Testis (tissue), 2 donors: ENCODE results near the gene PRR15L.

Experiments
- POLR2A ChIP-seq: fragments of 450-650 bp; IDR thresholded peaks from one replicate; pipeline ENCODE4 v1.6.1; 2017; ENCODE audit warnings: antibody characterized with exemption, mild to moderate bottlenecking, moderate library complexity
- TF ChIP-seq, protein P1 (sequence below), 3 experiments: fragments of 450-650 bp in 2 of 3; fragments of 200-600 bp in 1 of 3; sonication (generic) in 1 of 3; IDR thresholded peaks; one replicate each; pipeline ENCODE4 v1.5.1; 2016 to 2019; ENCODE audit warnings: antibody characterized with exemption in 3 of 3, mild to moderate bottlenecking in 2 of 3, moderate library complexity in 1 of 3

DNA sequence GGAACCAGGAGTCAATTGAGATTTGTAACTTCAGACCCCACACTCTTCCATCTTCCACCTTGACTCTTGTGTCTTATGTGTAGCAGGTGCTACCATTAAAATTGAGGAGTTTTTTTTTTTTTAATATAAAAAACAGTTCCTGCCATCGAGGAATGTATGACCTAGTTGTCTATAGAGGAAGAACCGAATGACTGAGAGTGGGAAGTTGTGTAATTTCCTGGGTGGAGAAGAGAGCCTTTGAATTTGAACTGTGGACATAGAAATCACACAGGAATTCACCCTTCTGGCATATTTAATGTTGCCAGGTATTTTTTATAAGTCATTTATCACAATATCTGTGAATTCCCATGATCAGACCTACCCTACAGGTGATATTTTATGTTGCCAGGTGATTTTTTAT, 39.7 kb downstream of the PRR15L start:
- TF ChIP-seq, protein P1, sequence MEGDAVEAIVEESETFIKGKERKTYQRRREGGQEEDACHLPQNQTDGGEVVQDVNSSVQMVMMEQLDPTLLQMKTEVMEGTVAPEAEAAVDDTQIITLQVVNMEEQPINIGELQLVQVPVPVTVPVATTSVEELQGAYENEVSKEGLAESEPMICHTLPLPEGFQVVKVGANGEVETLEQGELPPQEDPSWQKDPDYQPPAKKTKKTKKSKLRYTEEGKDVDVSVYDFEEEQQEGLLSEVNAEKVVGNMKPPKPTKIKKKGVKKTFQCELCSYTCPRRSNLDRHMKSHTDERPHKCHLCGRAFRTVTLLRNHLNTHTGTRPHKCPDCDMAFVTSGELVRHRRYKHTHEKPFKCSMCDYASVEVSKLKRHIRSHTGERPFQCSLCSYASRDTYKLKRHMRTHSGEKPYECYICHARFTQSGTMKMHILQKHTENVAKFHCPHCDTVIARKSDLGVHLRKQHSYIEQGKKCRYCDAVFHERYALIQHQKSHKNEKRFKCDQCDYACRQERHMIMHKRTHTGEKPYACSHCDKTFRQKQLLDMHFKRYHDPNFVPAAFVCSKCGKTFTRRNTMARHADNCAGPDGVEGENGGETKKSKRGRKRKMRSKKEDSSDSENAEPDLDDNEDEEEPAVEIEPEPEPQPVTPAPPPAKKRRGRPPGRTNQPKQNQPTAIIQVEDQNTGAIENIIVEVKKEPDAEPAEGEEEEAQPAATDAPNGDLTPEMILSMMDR (IDR thresholded peaks at IDR 0.05) = no peak
- no peak for TF ChIP-seq POLR2A
